ENCODE data around the gene STIM2. TPM values are rescaled to one million over a fixed set of nuclear protein-coding genes. Genes with fewer than 3 reads are reported as not detected.

Gene STIM2
- polyA plus RNA-seq, 3 donors: 8.6 to 16.5 (median 8.8) TPM

DNA sequence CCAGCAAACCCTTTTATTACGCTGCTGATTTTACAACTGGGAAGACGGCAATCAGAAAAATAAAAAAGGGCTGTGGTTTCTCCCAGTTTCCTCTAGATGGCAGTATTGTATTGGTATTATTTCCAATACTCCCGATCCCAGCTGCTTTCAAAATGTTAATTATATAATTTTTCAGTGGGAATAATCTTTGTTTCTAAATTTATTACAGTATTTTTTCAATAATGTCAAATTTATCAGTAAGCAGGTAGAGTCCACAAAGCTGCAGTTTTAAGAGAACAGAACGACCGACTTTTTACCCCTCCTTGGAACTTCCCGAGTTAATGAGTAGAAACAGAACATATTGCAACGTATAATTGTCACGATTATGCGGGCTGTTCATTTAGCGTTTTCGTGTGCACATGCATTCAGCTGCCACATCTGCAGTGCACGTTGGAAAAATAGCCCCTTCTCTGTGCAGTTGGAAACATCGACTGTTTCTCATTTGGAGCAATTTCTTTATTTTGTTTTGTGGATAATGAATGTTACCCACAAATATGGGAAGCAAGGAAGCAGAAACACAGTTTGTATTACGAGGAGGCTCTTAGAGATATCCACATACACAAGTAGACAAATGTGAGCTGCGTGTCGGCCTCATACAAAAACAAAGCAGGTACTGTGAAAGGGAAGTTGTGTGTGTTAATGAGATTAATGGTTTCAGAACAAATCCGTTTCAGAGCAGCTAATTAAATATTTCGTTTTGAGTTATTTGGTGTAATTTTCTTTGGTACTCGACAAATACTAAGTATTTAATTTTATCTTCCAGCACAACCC lies 188.0 kb downstream of the STIM2 start:
- Histone ChIP-seq H3K4me2 (replicated peaks; ENCODE audit: extremely low read depth, low read length, poor library complexity, severe bottlenecking) (peak overlapping the region; percentile 55), H4K20me1 (ENCODE audit: insufficient read depth, low read length) (no peaks in the 10 kb centered on the region), H2AFZ (ENCODE audit: insufficient read depth, low read depth, low read length, poor library complexity, severe bottlenecking) (no peak overlapping the region), H3K4me1 (ENCODE audit: control insufficient read depth in 1 of 2, insufficient read depth in 2 of 2, low read length in 2 of 2) (peaks cover 5 to 7% of the 10 kb centered on the region in 2 donors), H3K36me3 (replicated peaks in 1 of 2; ENCODE audit: control insufficient read depth in 1 of 2, insufficient read depth in 2 of 2, low read length in 2 of 2) (no peaks in the 10 kb centered on the region), H3K27ac (ENCODE audit: low read depth in 1 of 2, low read length in 2 of 2) (no peak overlapping the region), H3K4me3 (replicated peaks in 1 of 3; ENCODE audit: low read depth in 2 of 3, low read length in 3 of 3) (peak overlapping the region in 1 of 3 experiments; percentile 40), H3K27me3 (ENCODE audit: control insufficient read depth in 2 of 2, insufficient read depth in 2 of 2, low read length in 2 of 2) (peaks cover 19 to 47% of the 10 kb centered on the region in 2 donors), H3K79me2 (ENCODE audit: insufficient read depth, low read length) (no peaks in the 10 kb centered on the region), H3K9ac (ENCODE audit: insufficient read depth, low read length, poor library complexity, severe bottlenecking) (no peak overlapping the region), H3K9me3 (replicated peaks in 1 of 2; ENCODE audit: control insufficient read depth in 1 of 2, insufficient read depth in 1 of 2, low read length in 2 of 2) (no peaks in the 10 kb centered on the region)
- H3K4me1 Mint-ChIP-seq: peaks cover 6% of the 10 kb centered on the region
- peaks cover 35 to 66% (median 49%) of the 10 kb centered on the region in 3 donors for H3K27me3 Mint-ChIP-seq (ENCODE audit: low read depth in 3 of 3)
- TF ChIP-seq, protein P1, sequence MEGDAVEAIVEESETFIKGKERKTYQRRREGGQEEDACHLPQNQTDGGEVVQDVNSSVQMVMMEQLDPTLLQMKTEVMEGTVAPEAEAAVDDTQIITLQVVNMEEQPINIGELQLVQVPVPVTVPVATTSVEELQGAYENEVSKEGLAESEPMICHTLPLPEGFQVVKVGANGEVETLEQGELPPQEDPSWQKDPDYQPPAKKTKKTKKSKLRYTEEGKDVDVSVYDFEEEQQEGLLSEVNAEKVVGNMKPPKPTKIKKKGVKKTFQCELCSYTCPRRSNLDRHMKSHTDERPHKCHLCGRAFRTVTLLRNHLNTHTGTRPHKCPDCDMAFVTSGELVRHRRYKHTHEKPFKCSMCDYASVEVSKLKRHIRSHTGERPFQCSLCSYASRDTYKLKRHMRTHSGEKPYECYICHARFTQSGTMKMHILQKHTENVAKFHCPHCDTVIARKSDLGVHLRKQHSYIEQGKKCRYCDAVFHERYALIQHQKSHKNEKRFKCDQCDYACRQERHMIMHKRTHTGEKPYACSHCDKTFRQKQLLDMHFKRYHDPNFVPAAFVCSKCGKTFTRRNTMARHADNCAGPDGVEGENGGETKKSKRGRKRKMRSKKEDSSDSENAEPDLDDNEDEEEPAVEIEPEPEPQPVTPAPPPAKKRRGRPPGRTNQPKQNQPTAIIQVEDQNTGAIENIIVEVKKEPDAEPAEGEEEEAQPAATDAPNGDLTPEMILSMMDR (IDR thresholded peaks at IDR 0.05): peak; percentile 90
- intact Hi-C loops (cut with micrococcal nuclease): no loop called here
- H3K27ac Mint-ChIP-seq: no peak overlapping the region
- DNase-seq: peak in 2 of 3 donors; percentile 11 to 51
- peak overlapping the region; percentile 11 to 54 for H3K4me3 Mint-ChIP-seq
- H3K36me3 Mint-ChIP-seq: peaks cover 0 to 3% of the 10 kb centered on the region in 2 donors
- 25% methylated on average over 8 of the region's 19 CpGs for whole genome bisulfite sequencing (ENCODE audit: insufficient coverage)
- H3K9me3 Mint-ChIP-seq: peaks cover 0 to 8% (median 3%) of the 10 kb centered on the region in 7 donors

DNA sequence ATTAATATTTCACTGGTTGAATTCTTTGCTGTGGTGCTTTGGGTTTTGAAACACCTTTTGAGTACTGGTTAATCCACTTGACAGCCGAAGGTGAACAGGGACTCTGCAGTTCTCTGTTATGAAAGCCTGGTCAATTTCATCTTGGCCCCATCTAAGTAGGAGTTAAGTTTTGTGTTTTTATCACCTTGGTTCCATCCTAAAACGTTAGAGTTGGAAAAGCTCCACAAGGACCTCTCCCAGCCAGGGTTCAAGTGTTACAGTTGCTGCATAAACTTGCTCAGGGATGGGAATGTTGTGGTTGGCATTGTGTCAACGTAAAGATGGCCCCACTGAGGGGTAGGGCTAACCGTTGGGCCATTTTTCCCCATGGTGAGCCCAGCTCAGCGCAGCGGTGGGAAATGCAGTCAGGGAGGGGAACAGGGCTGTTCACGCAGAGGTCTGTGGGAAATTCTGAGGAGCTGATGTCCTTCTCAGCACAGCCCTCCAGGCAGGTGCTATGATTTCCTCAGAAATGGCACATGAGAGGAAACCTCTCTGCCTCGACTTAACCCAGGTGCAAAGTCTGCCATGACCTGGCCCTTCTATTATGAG lies 188.7 kb downstream of the STIM2 start:
- H3K4me2 ChIP-seq (replicated peaks; ENCODE audit: extremely low read depth, low read length, poor library complexity, severe bottlenecking): no peak overlapping the region
- H3K27ac ChIP-seq (ENCODE audit: low read depth in 1 of 2, low read length in 2 of 2): no peak overlapping the region
- H3K27ac Mint-ChIP-seq: no peak overlapping the region
- H4K20me1 ChIP-seq (ENCODE audit: insufficient read depth, low read length): no peaks in the 10 kb centered on the region
- no peak overlapping the region for H3K4me3 ChIP-seq (replicated peaks in 1 of 3; ENCODE audit: low read depth in 2 of 3, low read length in 3 of 3)
- peaks cover 5 to 7% of the 10 kb centered on the region in 2 donors for H3K4me1 ChIP-seq (ENCODE audit: control insufficient read depth in 1 of 2, insufficient read depth in 2 of 2, low read length in 2 of 2)
- H3K79me2 ChIP-seq (ENCODE audit: insufficient read depth, low read length): no peaks in the 10 kb centered on the region
- intact Hi-C loops (cut with micrococcal nuclease): no loop called here
- H3K9me3 Mint-ChIP-seq: peaks cover 0 to 2% (median 0%) of the 10 kb centered on the region in 7 donors
- peaks cover 17 to 51% of the 10 kb centered on the region in 2 donors for H3K27me3 ChIP-seq (ENCODE audit: control insufficient read depth in 2 of 2, insufficient read depth in 2 of 2, low read length in 2 of 2)
- WGBS (ENCODE audit: insufficient coverage): 79% methylated on average over 6 of the region's 8 CpGs
- H3K36me3 Mint-ChIP-seq: no peaks in the 10 kb centered on the region
- H3K4me1 Mint-ChIP-seq: peaks cover 5% of the 10 kb centered on the region
- peaks cover 39 to 67% (median 49%) of the 10 kb centered on the region in 3 donors for H3K27me3 Mint-ChIP-seq (ENCODE audit: low read depth in 3 of 3)
- H3K9me3 ChIP-seq (replicated peaks in 1 of 2; ENCODE audit: control insufficient read depth in 1 of 2, insufficient read depth in 1 of 2, low read length in 2 of 2): no peaks in the 10 kb centered on the region
- H3K4me3 Mint-ChIP-seq: peak overlapping the region in 1 of 2 donors; percentile 54
- H3K9ac ChIP-seq (ENCODE audit: insufficient read depth, low read length, poor library complexity, severe bottlenecking): no peak overlapping the region
- H2AFZ ChIP-seq (ENCODE audit: insufficient read depth, low read depth, low read length, poor library complexity, severe bottlenecking): no peak overlapping the region
- no peaks in the 10 kb centered on the region for H3K36me3 ChIP-seq (replicated peaks in 1 of 2; ENCODE audit: control insufficient read depth in 1 of 2, insufficient read depth in 2 of 2, low read length in 2 of 2)
- TF ChIP-seq, protein P1 (IDR thresholded peaks at IDR 0.05): no peak
- DNase-seq: no peak
